Measurements from ENCODE around the gene SEMA3D. TPM values are rescaled to one million over a fixed set of nuclear protein-coding genes. Genes with fewer than 3 reads are reported as not detected.

The SEMA3D gene
- total and polyA plus RNA-seq, 2 donors (not counting 3 experiments of a cell fraction or from before 2014, with no cell fraction given): 9.9 to 10.3 TPM

- ChIA-PET POLR2A (no interaction called here), CTCF (interaction anchor here (3.1 kb wide), 1 partner anchor 1079 kb away, joined by 15 read pairs; no protein-coding TSS in a partner anchor)
- Histone ChIP-seq H4K20me1 (replicated peaks; ENCODE audit: control insufficient read depth, extremely low read depth, insufficient read depth, low read length) (no peaks in the 10 kb centered on the region), H3K27me3 (ENCODE audit: control insufficient read depth in 2 of 2, insufficient read depth in 2 of 2, low read length in 2 of 2) (no peaks in the 10 kb centered on the region), H3K4me1 (ENCODE audit: control insufficient read depth, extremely low read depth, insufficient read depth, low read length) (no peaks in the 10 kb centered on the region), H3K36me3 (ENCODE audit: control insufficient read depth in 2 of 2, extremely low read depth in 1 of 2, insufficient read depth in 2 of 2, low read length in 2 of 2) (no peaks in the 10 kb centered on the region), H2AFZ (ENCODE audit: low read depth, low read length) (no peak overlapping the region), H3K4me2 (ENCODE audit: insufficient read depth, low read length) (no peak overlapping the region), H3K9me3 (replicated peaks; ENCODE audit: control insufficient read depth, insufficient read depth, low read length) (no peaks in the 10 kb centered on the region), H3K27ac (ENCODE audit: insufficient read depth, low read depth, low read length) (no peak overlapping the region), H3K9ac (replicated peaks; ENCODE audit: extremely low read depth, insufficient read depth, low read length) (no peak overlapping the region), H3K9me1 (replicated peaks; ENCODE audit: control insufficient read depth, extremely low read depth, insufficient read depth, low read length) (no peaks in the 10 kb centered on the region), H3K79me2 (ENCODE audit: control insufficient read depth, insufficient read depth, low read length) (no peaks in the 10 kb centered on the region), H3K4me3 (replicated peaks in 1 of 3; ENCODE audit: insufficient read depth in 1 of 3, low read depth in 1 of 3, low read length in 3 of 3) (no peak overlapping the region)
- no peak for FAIRE-seq
- dilution Hi-C loops (cut with MboI; ENCODE audit: extremely low pct_ligation_motif_present, low sequenced_read_pairs) (no loop called here), intact Hi-C loops (cut with micrococcal nuclease) (no loop called here)
- no TSS peak for BruUV-seq (replicated peaks)
- no peak for DNase-seq (ENCODE audit: low read depth, low spot score)
- TF ChIP-seq CTCF (IDR thresholded peaks at IDR 0.05; ENCODE audit: extremely low read depth in 1 of 2, insufficient read depth in 1 of 2, low read depth in 1 of 2, low read length in 2 of 2): peak in 1 of 2 donors; percentile 3
- TF ChIP-seq GATA2 (IDR thresholded peaks at IDR 0.05; ENCODE audit: insufficient read depth, insufficient read length, low read depth, low read length): no peak
Measured at GRCh38 chr7:85014936-85015660, 171.8 kb downstream of the SEMA3D start.

DNA sequence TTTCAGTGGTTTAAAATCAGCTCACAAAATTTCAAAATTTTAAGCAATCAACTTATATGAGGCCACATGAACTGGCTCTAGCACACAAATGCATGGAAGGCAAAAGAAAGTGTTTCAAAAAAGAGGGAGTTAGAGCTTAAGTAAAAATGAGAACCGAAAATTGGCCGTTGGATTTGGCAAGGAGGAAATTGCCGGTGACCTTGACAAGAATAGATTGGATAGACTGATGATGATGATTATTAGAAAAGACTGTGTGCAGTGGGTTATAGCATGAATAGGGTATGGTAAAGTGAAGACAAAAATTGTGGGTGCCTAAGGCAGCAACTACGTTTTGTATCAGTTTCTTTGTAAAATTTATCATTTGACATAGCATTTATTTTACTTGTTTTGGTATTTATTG is 175.7 kb downstream of the SEMA3D start:
- H4K20me1 ChIP-seq (replicated peaks; ENCODE audit: control insufficient read depth, extremely low read depth, insufficient read depth, low read length): no peaks in the 10 kb centered on the region
- no peak for TF ChIP-seq EZH2 (IDR thresholded peaks at IDR 0.05; ENCODE audit: borderline replicate concordance, low read depth, low read length, severe bottlenecking)
- TF ChIP-seq FOS (IDR thresholded peaks at IDR 0.05; ENCODE audit: borderline replicate concordance, insufficient read depth, low read length): no peak
- no peak for TF ChIP-seq POLR2A (IDR thresholded peaks at IDR 0.05; ENCODE audit: low read depth, low read length)
- TF ChIP-seq CTCF (IDR thresholded peaks at IDR 0.05; ENCODE audit: extremely low read depth in 1 of 2, insufficient read depth in 1 of 2, low read depth in 1 of 2, low read length in 2 of 2): no peak
- TF ChIP-seq MYC (IDR thresholded peaks at IDR 0.05; ENCODE audit: low read depth, low read length): no peak
- TF ChIP-seq MAX (IDR thresholded peaks at IDR 0.05; ENCODE audit: insufficient read depth, insufficient read length): no peak
- no peak for TF ChIP-seq GATA2 (IDR thresholded peaks at IDR 0.05; ENCODE audit: insufficient read depth, insufficient read length, low read depth, low read length)
- TF ChIP-seq JUN (IDR thresholded peaks at IDR 0.05; ENCODE audit: borderline replicate concordance, insufficient read depth, insufficient read length, low read depth): no peak
- no peak for TF ChIP-seq POLR2AphosphoS5 (IDR thresholded peaks at IDR 0.05; ENCODE audit: insufficient read depth, low read depth, low read length)
- intact Hi-C loops (cut with micrococcal nuclease): no loop called here
- H3K4me2 ChIP-seq (ENCODE audit: insufficient read depth, low read length): no peak overlapping the region
- ChIA-PET CTCF (interaction anchor here (1.6 to 3.2 kb wide), 2 partner anchors 9 to 1075 kb away, joined by 6 to 12 read pairs; no protein-coding TSS in a partner anchor), POLR2A (no interaction called here)
- H3K79me2 ChIP-seq (ENCODE audit: control insufficient read depth, insufficient read depth, low read length): no peaks in the 10 kb centered on the region
- no peaks in the 10 kb centered on the region for H3K36me3 ChIP-seq (ENCODE audit: control insufficient read depth in 2 of 2, extremely low read depth in 1 of 2, insufficient read depth in 2 of 2, low read length in 2 of 2)
- FAIRE-seq (no peak), DNase-seq (ENCODE audit: low read depth, low spot score) (no peak)
- H3K9ac ChIP-seq (replicated peaks; ENCODE audit: extremely low read depth, insufficient read depth, low read length): no peak overlapping the region
- H3K9me1 ChIP-seq (replicated peaks; ENCODE audit: control insufficient read depth, extremely low read depth, insufficient read depth, low read length): no peaks in the 10 kb centered on the region
- dilution Hi-C loops (cut with MboI; ENCODE audit: extremely low pct_ligation_motif_present, low sequenced_read_pairs): no loop called here
- H3K4me1 ChIP-seq (ENCODE audit: control insufficient read depth, extremely low read depth, insufficient read depth, low read length): no peaks in the 10 kb centered on the region
- H3K9me3 ChIP-seq (replicated peaks; ENCODE audit: control insufficient read depth, insufficient read depth, low read length): no peaks in the 10 kb centered on the region
- H3K4me3 ChIP-seq (replicated peaks in 1 of 3; ENCODE audit: insufficient read depth in 1 of 3, low read depth in 1 of 3, low read length in 3 of 3): no peak overlapping the region
- no peak overlapping the region for H3K27ac ChIP-seq (ENCODE audit: insufficient read depth, low read depth, low read length)
- no peaks in the 10 kb centered on the region for H3K27me3 ChIP-seq (ENCODE audit: control insufficient read depth in 2 of 2, insufficient read depth in 2 of 2, low read length in 2 of 2)
- no peak overlapping the region for H2AFZ ChIP-seq (ENCODE audit: low read depth, low read length)
- no TSS peak for BruUV-seq (replicated peaks)

All from endothelial cell of umbilical vein (primary cell).